Calu3 (cell line): Measurements from ENCODE around the gene SRP14. TPM values are rescaled to one million over a fixed set of nuclear protein-coding genes. Genes with fewer than 3 reads are reported as not detected.
"Not testable (repeated sequence)": the region's sequence is repeated elsewhere in the genome, so short reads cannot be mapped to it uniquely, and the experiment has no call there.

Source experiments
- BruUV-seq: library from RNA; stranded (reverse); fragments of 400-500 nt; replicated peaks from 2 replicates; lab custom pipeline; 2021; lab: Mats Ljungman, UMichigan
- CTCF ChIA-PET: fragments of 300-600 bp; sonication (Branson Sonifier 250); formaldehyde crosslinking; loops from one replicate; lab custom pipeline; 2022; ENCODE audit warnings: antibody characterized with exemption; lab: Charles Lee
- DNase-seq: peaks from one replicate; pipeline ENCODE4 v3.0.0; 2022
- H3K27ac Mint-ChIP-seq: one replicate; pipeline ENCODE4 v1.8.0; 2022; ENCODE audit warnings: mixed read lengths; ENCODE audit not compliant: unreplicated experiment
- H3K27me3 Mint-ChIP-seq: one replicate; pipeline ENCODE4 v1.8.0; 2022; ENCODE audit warnings: mixed read lengths; ENCODE audit not compliant: unreplicated experiment
- H3K36me3 Mint-ChIP-seq: one replicate; pipeline ENCODE4 v1.8.0; 2022; ENCODE audit warnings: mild to moderate bottlenecking, moderate library complexity, mixed read lengths; ENCODE audit not compliant: insufficient read depth, unreplicated experiment
- H3K4me1 Mint-ChIP-seq: one replicate; pipeline ENCODE4 v1.8.0; 2022; ENCODE audit warnings: mild to moderate bottlenecking, low read depth, mixed read lengths; ENCODE audit not compliant: unreplicated experiment
- H3K4me3 Mint-ChIP-seq: one replicate; pipeline ENCODE4 v1.8.0; 2022; ENCODE audit warnings: mild to moderate bottlenecking, low read depth, moderate library complexity, mixed read lengths; ENCODE audit not compliant: unreplicated experiment
- H3K9me3 Mint-ChIP-seq: one replicate; pipeline ENCODE4 v1.8.0; 2022; ENCODE audit warnings: low read depth, mixed read lengths; ENCODE audit not compliant: unreplicated experiment
- intact Hi-C: fragments of 100-400 bp; cut with micrococcal nuclease; formaldehyde crosslinking; loops from one replicate; pipeline ENCODE4 v1.10.0; 2022; ENCODE audit not compliant: unreplicated experiment
- total RNA-seq: library from RNA; stranded (reverse); gene quantifications from 2 replicates; pipeline ENCODE4 v1.2.3, GENCODE V29; 2022
- TF ChIP-seq, protein P1 (sequence below): fragments of 200-600 bp; IDR thresholded peaks from one replicate; pipeline ENCODE4 v1.8.0; 2022; ENCODE audit warnings: antibody characterized with exemption; ENCODE audit not compliant: unreplicated experiment

SRP14 gene
- total RNA-seq, 1 experiment from 2014 or later, result 113 TPM

- no peak for DNase-seq
- Mint-ChIP-seq H3K36me3 (no peaks in the 10 kb centered on the region), H3K9me3 (no peaks in the 10 kb centered on the region), H3K27ac (no peak overlapping the region), H3K4me3 (no peak overlapping the region), H3K4me1 (no peaks in the 10 kb centered on the region), H3K27me3 (no peaks in the 10 kb centered on the region)
- CTCF ChIA-PET, result no interaction called here
- BruUV-seq, result no TSS peak
- intact Hi-C loops, result no loop called here
- TF ChIP-seq, protein P1, sequence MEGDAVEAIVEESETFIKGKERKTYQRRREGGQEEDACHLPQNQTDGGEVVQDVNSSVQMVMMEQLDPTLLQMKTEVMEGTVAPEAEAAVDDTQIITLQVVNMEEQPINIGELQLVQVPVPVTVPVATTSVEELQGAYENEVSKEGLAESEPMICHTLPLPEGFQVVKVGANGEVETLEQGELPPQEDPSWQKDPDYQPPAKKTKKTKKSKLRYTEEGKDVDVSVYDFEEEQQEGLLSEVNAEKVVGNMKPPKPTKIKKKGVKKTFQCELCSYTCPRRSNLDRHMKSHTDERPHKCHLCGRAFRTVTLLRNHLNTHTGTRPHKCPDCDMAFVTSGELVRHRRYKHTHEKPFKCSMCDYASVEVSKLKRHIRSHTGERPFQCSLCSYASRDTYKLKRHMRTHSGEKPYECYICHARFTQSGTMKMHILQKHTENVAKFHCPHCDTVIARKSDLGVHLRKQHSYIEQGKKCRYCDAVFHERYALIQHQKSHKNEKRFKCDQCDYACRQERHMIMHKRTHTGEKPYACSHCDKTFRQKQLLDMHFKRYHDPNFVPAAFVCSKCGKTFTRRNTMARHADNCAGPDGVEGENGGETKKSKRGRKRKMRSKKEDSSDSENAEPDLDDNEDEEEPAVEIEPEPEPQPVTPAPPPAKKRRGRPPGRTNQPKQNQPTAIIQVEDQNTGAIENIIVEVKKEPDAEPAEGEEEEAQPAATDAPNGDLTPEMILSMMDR, result no peak
Observed at GRCh38 chr15:40028853-40029252, 10.1 kb downstream of the SRP14 start.

DNA sequence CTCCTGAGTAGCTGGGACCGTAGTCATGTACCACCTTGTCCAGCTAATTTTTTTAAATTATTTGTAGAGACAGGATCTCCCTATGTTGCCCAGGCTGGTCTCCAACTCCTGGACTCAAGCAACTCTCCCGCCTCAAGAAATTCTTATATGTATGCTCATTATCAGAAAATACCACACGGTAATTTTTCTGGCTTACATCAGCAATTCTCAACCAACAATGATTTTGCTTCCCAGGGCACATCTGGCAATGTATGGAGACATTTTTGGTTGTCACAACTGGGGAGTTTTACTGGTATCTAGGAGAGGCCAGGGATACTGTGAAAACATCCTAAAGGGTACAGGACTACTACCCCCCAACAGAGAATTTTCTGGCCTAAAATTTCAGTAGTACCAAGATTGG lies 10.8 kb downstream of the SRP14 start:
- Mint-ChIP-seq H3K4me3 (no peak overlapping the region), H3K9me3 (no peaks in the 10 kb centered on the region), H3K27ac (no peak overlapping the region), H3K4me1 (no peaks in the 10 kb centered on the region), H3K36me3 (no peaks in the 10 kb centered on the region), H3K27me3 (no peaks in the 10 kb centered on the region)
- TF ChIP-seq, protein P1, result no peak
- no TSS peak for BruUV-seq
- CTCF ChIA-PET, result no interaction called here
- intact Hi-C loops, result no loop called here
- DNase-seq, result no peak

GRCh38 chr15:40016224-40016865 lies 22.6 kb downstream of the SRP14 start:
- no peaks in the 10 kb centered on the region for H3K9me3 Mint-ChIP-seq
- no peaks in the 10 kb centered on the region for H3K27me3 Mint-ChIP-seq
- no peaks in the 10 kb centered on the region for H3K36me3 Mint-ChIP-seq
- H3K27ac Mint-ChIP-seq, result no peak overlapping the region
- intact Hi-C loops, result no loop called here
- no peak for DNase-seq
- no TSS peak for BruUV-seq
- no peaks in the 10 kb centered on the region for H3K4me1 Mint-ChIP-seq
- CTCF ChIA-PET, result no interaction called here
- H3K4me3 Mint-ChIP-seq, result no peak overlapping the region
- TF ChIP-seq, protein P1, result no peak

- Mint-ChIP-seq H3K36me3 (no peaks in the 10 kb centered on the region), H3K27me3 (no peaks in the 10 kb centered on the region), H3K9me3 (no peaks in the 10 kb centered on the region), H3K4me3 (no peak overlapping the region), H3K4me1 (no peaks in the 10 kb centered on the region), H3K27ac (no peak overlapping the region)
- no TSS peak for BruUV-seq
- intact Hi-C loops, result no loop called here
- CTCF ChIA-PET, result no interaction called here
- TF ChIP-seq, protein P1, result no peak
- DNase-seq, result no peak
Observed at GRCh38 chr15:40014390-40014789, 24.6 kb downstream of the SRP14 start.

- BruUV-seq, H3K4me3 Mint-ChIP-seq, H3K4me1 Mint-ChIP-seq, H3K27me3 Mint-ChIP-seq, DNase-seq, H3K9me3 Mint-ChIP-seq, H3K36me3 Mint-ChIP-seq, CTCF ChIA-PET, H3K27ac Mint-ChIP-seq, intact Hi-C loops: not testable (repeated sequence)
Observed at GRCh38 chr15:40013372-40013771, 25.6 kb downstream of the SRP14 start.
